Suprapubic skin (tissue), 3 donors: ENCODE data around the gene GGTLC3.
"Not testable (repeated sequence)": the region's sequence is repeated elsewhere in the genome, so short reads cannot be mapped to it uniquely, and the experiment has no call there.

Experiments
- EP300 ChIP-seq: sonication (generic); formaldehyde crosslinking; IDR thresholded peaks from one replicate; pipeline ENCODE4 v1.6.1; 2017; ENCODE audit warnings: antibody characterized with exemption
- TF ChIP-seq, protein P1 (sequence below), 2 donors: fragments of 200-600 bp in 1 of 2; fragments of 450-650 bp in 1 of 2; sonication (generic) in 1 of 2; IDR thresholded peaks; one replicate each; pipeline ENCODE4 v1.5.1; 2016 to 2019; ENCODE audit warnings: antibody characterized with exemption in 2 of 2, mild to moderate bottlenecking in 1 of 2, moderate library complexity in 1 of 2

GRCh38 chr22:18528597-18529415 is 10.8 kb upstream of the GGTLC3 start:
- TF ChIP-seq, protein P1, sequence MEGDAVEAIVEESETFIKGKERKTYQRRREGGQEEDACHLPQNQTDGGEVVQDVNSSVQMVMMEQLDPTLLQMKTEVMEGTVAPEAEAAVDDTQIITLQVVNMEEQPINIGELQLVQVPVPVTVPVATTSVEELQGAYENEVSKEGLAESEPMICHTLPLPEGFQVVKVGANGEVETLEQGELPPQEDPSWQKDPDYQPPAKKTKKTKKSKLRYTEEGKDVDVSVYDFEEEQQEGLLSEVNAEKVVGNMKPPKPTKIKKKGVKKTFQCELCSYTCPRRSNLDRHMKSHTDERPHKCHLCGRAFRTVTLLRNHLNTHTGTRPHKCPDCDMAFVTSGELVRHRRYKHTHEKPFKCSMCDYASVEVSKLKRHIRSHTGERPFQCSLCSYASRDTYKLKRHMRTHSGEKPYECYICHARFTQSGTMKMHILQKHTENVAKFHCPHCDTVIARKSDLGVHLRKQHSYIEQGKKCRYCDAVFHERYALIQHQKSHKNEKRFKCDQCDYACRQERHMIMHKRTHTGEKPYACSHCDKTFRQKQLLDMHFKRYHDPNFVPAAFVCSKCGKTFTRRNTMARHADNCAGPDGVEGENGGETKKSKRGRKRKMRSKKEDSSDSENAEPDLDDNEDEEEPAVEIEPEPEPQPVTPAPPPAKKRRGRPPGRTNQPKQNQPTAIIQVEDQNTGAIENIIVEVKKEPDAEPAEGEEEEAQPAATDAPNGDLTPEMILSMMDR (IDR thresholded peaks at IDR 0.05) = not testable (repeated sequence)
- not testable (repeated sequence) for TF ChIP-seq EP300
